GM19395 (cell line): ENCODE results near the gene CCDC15.
"Not testable (repeated sequence)": the region's sequence is repeated elsewhere in the genome, so short reads cannot be mapped to it uniquely, and the experiment has no call there.

Experiments
- ATAC-seq: cut with Tn5 transposase; IDR thresholded peaks from one replicate; pipeline ENCODE4 v1.9.1; 2021; ENCODE audit warnings: mild to moderate bottlenecking, moderate library complexity; ENCODE audit not compliant: unreplicated experiment

Gene CCDC15

GRCh38 chr11:124942466-124943253 is 11.3 kb upstream of the CCDC15 start:
- ATAC-seq, result no peak

- ATAC-seq, result no peak
Observed at GRCh38 chr11:124943254-124943616, 10.8 kb upstream of the CCDC15 start.

- no peak for ATAC-seq
Observed at GRCh38 chr11:124943741-124944140, 10.3 kb upstream of the CCDC15 start.

DNA sequence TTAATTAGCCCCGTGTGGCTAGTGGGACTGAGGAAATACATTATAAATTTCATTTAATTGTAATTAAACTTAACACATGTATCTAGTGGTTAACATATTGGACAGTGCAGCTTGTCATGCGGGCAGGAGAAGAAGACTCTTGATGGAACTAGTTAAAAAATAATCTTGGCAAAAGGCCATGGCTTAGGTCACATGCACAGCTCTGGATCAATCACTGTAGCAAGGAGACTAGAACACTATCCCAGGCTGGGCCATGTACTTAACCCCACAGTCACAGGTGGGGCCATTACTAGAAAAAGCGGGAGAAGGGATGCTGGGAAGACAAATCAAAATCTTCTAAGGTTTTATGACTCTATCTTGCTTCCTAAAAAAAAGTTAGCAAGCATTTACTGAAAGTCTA is 9.4 kb upstream of the CCDC15 start:
- no peak for ATAC-seq

- no peak for ATAC-seq
Observed at GRCh38 chr11:124945826-124946225, 8.2 kb upstream of the CCDC15 start.

DNA sequence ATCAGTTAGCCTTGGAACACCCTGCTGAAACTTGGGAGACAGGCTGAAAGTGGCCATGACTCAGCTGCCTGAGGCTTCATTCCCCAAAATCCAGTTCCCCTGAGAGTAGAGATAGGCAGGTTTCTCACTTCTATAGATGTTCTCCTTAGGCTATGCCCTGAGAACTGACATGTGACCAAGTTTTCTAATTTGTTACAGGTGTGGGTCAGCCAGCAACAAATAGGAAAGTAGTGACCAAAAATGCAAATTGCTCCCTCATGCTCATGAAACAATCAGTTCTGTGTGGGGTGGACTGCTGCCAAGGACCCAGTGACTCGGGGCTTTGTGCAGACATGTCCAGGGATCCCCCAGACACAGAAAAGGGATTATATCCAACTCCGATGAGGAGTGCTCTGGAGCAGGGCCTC is 7.3 kb upstream of the CCDC15 start:
- ATAC-seq, result no peak

DNA sequence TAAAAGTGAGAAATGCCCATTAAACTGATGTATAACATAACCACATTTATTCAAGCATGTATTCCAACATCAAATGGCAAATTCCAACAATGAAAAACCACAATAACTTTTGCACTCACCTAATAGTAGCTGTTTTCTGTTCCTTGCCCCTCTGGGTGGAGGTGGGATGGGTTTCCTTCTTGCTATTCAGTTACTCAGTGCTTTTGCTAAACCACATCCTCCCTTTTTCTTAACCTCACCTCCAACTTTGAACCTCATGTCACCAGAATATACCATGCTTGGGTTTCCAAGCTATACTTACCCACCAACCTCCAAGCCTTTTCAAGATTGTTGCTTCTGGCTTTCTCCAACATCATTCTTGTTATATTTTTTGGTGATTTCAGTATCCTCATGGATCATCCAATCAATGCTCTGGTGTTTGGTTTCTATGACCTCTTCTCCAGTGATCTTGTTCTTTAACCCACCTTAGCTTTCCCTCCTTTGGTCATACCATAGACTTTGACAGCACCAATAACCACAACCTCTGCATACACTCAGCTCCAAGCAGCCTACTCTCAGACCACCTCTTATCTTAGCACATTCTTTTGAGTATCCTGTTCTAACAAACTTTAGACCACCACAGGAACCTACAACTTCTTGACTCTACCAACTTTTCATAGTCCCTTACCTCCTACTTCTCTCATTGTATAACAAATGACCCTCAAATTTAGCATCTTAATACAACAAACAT is 3.2 kb upstream of the CCDC15 start:
- no peak for ATAC-seq

GRCh38 chr11:124951341-124951740 is 2.7 kb upstream of the CCDC15 start:
- ATAC-seq, result no peak

GRCh38 chr11:124954590-124954955 is 571 bp downstream of the CCDC15 start:
- ATAC-seq, result no peak

DNA sequence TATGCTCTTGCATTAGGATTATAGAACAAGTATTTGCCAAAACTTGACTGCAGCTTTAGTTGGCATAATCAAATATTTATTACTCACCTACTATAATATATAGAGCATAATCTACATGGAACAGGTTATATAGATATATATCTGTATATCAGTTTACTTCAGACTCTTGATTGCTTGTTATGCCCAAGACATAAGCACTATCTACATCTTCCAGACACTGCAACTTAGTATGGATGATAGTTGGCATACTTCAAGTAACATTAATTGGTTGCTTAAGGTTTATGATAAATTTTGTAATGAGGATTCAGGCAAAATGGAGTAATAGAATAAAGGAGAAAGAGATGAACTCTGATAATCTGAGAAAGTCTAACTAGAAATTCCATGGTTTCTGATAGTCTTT is 1.0 kb downstream of the CCDC15 start:
- ATAC-seq, result no peak

GRCh38 chr11:124961972-124962609 is 8.1 kb downstream of the CCDC15 start:
- peak; percentile 98 for ATAC-seq

GRCh38 chr11:124968197-124968596 is 14.2 kb downstream of the CCDC15 start:
- not testable (repeated sequence) for ATAC-seq

- ATAC-seq, result no peak
Observed at GRCh38 chr11:124970925-124971324, 16.9 kb downstream of the CCDC15 start.

GRCh38 chr11:124971810-124972209 is 17.8 kb downstream of the CCDC15 start:
- ATAC-seq, result no peak

DNA sequence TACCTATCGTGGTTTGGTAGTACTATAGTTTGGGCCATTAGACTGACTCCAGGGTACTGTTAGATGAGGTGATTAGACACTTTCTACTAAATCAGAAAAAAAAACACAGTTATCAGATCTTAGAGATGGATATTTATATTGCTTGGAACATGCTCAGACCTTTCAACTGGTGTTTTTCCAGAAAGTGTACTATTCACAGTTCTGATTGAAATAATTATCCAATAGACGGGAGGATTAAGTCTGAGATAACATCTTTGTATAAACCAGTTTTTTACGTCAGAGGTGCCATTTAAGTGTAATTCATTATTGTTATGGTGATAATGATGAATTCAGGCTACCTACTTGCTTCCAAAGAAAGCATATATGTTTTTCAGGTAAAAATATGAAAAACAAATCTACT is 22.5 kb downstream of the CCDC15 start:
- ATAC-seq, result no peak

DNA sequence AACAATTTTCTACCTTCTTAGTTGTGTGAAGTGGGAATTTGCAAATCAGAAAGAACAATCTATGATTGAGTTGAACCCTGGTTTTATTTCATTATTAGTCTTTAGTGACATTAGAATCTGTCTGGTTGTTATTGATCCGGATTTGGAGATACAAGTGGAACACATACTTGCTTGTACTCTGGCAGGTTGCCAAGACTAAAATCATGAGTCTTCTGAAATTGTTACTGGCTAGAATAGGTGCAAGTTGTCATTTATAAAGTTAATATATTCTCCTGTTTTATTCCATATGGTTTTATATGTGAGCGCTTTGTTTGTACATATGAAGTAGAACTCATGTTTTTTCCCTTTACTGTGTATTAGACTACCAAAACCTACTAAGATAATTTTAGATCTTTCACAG is 23.0 kb downstream of the CCDC15 start:
- no peak for ATAC-seq

DNA sequence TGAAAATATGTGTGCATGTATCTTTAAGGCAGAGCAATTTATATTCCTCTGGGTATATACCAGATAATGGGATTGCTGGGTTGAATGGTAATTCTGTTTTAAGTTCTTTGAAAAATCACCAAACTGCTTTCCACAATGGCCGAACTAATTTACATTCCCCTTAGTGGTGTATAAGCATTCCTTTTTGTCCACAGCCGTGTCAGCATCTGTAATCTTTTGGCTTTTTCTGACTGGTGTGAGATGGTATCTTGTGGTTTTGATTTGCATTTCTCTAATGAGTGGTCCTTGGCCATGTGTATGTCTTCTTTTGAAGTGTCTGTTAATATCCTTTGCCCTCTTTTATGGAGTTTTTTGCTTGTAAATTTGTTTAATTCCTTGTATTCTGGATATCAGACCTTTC is 24.3 kb downstream of the CCDC15 start:
- no peak for ATAC-seq

- ATAC-seq, result no peak
Observed at GRCh38 chr11:124982043-124982442, 28.0 kb downstream of the CCDC15 start.

DNA sequence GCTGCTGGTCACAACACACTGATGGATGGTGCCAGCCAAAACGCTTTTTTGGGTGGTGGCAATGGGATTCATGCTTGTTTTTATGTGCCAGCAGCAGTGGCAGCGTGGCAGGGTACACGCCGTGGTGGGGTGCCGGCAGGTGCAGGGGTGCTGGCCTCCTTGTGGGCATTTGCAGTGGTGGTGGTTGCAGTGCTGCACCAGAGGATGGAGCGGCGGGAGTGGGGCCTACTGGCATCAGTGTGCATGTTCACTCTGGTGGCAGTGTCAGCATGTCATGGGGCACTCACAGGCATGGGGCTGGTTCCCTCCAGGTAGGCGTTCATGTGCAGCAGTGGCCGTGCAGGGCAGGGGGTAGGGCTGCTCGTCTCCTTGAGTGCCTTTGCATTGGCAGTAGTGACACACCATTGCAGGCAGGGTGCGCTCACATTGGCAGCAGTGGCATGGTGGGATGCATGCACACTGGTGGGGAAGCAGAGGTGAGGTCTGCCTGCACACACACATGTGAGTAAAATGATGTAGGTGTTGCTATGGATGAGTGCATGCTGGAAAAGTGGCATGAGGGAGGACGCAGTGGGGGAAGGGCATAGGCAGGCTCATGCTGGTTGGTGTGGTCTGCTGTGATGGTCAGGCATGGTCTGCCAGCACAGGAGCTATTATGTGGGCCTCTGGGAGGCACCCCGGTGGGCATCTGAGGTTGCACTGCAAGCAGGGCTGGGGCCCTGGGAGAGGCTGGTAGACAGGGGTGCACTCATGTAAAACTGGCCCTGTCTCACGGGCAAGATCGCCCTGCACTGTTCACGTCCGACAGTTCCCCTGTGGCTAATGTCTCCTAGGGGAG is 29.9 kb downstream of the CCDC15 start:
- no peak for ATAC-seq

DNA sequence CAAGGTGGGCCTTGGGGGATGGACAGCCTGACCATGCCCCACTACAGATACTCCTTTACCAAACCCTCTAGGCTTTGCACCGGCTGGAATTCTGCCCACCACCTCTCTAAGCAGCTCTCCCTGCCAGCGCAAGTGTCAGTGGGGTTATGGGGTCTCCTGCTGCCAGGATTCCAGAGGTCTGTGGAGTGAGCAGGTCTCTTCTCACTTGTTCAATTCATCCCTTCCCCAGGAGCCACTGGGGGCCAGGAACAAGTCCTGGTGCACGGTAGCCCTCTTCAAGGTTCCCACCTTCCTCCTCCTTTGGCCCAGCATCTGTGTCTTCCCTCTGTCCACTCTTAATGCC is 30.5 kb downstream of the CCDC15 start:
- no peak for ATAC-seq

- ATAC-seq, result no peak
Observed at GRCh38 chr11:124987096-124987495, 33.1 kb downstream of the CCDC15 start.
